22Rv1 (cell line): ENCODE data around the gene TAOK1.

Source experiments
- H3K27ac ChIP-seq: fragments of 450-650 bp; 2 replicates; pipeline ENCODE4 v1.5.1; 2017
- ZFX ChIP-seq: fragments of 450-650 bp; IDR thresholded peaks from 2 replicates; pipeline ENCODE4 v1.6.1; 2017; ENCODE audit warnings: antibody characterized with exemption, borderline replicate concordance
- TF ChIP-seq, protein P1 (sequence below): fragments of 450-650 bp; IDR thresholded peaks from 2 replicates; pipeline ENCODE4 v1.5.1; 2017; ENCODE audit warnings: mild to moderate bottlenecking

TAOK1 gene

DNA sequence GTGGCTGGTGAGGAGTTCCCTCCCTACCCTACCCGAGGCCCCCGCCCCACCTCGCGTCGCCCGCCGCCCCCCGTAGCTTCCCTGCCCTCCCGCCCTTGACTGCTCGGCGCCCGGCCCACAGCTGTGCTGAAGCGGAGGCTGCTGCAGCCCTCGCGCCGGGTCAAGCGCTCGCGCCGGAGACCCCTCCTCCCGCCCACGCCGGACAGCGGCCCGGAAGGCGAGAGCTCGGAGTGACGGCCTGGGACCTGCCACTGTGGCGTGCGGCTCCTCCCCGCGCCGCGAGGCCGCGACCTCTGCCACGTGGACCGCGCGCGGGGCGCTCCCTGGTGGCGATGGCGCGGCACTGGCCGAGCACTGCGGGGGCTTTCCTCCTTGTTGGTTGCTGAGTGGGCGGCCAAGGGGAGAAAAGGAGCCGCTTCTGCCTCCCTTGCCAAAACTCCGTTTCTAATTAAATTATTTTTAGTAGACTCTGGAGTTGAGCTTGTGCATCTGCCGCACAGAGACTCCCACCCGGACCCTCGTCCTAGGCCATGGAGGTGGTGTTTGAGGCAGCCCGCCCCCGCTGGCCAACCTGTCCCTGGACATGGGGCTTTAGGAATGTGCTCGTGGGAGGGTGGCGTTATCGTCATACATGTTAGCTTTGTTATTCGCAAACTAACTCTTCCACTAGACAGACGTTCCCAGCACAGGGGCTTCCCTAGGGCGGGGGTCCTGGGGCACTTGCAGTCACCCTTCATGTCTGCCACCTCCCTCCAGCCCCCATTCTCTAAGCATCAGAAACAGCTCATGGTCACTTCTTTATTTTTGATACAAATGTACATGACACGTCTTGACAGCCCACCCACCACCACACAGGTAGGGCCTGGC, 182.8 kb downstream of the TAOK1 start:
- peak overlapping the region; percentile 60 for H3K27ac ChIP-seq
- no peak for TF ChIP-seq ZFX
- TF ChIP-seq, protein P1, sequence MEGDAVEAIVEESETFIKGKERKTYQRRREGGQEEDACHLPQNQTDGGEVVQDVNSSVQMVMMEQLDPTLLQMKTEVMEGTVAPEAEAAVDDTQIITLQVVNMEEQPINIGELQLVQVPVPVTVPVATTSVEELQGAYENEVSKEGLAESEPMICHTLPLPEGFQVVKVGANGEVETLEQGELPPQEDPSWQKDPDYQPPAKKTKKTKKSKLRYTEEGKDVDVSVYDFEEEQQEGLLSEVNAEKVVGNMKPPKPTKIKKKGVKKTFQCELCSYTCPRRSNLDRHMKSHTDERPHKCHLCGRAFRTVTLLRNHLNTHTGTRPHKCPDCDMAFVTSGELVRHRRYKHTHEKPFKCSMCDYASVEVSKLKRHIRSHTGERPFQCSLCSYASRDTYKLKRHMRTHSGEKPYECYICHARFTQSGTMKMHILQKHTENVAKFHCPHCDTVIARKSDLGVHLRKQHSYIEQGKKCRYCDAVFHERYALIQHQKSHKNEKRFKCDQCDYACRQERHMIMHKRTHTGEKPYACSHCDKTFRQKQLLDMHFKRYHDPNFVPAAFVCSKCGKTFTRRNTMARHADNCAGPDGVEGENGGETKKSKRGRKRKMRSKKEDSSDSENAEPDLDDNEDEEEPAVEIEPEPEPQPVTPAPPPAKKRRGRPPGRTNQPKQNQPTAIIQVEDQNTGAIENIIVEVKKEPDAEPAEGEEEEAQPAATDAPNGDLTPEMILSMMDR: peak; percentile 90

DNA sequence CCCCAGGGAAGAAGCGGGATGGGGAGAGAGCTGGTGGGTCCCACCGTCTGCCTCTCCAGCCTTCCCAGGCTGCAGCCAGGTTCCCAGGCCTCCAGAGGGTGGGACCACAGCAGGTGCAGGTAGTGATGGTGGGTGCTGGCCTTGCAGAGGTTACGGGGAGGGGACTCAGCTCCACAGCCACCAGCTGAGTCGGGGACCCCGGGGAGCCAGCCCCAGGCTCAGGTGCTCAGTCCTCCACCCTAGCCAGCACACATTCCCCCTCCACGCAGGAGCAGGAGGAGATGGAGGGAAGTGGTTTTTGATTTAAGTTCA, 183.4 kb downstream of the TAOK1 start:
- TF ChIP-seq, protein P1: no peak
- TF ChIP-seq ZFX: no peak
- peak overlapping the region; percentile 60 for H3K27ac ChIP-seq

DNA sequence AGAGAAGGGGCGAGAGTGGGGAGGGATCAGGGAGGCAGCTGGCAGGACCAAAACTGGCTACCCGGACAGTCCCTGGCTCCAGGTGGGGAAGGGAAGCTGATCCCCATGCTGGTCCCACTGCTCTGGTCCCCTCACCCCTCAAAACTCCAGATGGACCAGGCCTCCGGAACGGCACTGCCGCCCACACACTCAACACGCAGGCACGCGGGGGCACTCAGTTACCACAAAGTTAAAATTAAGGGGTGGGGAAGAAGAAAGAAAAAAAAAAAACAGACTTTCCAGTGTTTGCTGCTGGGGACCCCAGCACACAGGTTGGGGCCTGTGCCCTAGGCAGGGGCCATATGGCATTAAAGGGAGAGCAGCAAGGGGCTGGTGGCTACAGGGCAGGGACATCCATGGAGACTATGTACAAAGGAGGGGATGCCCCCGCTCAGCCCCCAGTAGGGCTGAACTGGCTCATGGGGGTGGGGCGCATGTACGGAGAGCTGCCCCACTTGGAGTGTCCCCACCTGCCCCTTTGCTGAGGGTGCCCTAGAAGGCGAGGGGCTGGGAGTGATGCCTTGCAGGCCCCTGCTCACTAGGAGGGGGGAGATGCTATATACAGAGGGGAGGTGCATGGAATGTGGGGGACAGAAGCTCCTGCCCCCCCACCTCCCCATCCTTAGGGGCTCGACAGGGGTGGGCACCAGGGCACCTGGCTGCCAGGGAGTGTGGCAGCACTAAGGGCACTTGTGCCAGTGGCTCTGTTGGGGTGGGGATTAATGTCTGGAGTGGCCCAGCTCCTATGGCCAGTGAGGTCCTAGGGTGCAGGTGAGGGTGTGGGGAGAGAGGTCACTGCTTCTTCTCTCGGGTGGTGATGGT, 183.9 kb downstream of the TAOK1 start:
- TF ChIP-seq, protein P1: no peak
- no peak for TF ChIP-seq ZFX
- H3K27ac ChIP-seq: peak overlapping the region; percentile 60

DNA sequence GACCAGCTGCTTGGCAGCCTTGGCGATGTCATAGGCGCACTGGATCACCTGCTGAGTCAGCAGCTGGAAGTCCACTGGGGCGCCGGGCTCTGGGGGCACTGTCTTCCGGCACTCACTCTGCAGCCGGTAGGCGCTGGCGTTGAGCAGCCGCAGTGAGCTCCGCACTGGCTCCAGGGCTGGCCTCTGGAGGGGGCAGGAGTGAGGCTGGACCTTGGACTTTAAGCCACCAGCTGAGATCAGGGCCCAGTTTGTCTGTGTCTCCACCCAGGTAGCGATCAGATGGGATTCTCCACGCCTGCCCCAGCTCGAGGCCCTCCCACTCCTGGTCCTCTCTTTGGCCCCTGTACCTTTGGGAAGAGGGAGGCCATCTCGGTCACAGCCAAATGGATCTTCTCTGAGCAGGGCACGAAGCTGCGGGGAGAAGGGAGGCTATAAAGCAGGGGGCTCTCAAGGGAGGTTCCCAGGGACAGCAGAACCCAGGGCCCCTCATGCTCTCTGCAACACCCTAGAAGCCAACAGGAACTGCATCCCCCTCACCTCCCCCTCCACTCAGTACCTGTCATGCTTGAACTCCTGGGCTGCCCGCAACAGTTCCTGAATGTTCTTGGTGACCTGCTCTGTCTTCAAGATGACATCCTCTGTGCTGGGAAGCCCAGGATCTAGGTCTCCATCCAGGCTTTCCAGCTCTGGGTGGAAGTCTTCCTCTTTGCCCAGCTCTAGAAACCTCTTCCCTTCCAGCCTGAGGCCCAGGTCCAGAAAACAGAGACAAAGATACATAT, 184.8 kb downstream of the TAOK1 start:
- H3K27ac ChIP-seq: peak overlapping the region; percentile 60
- no peak for TF ChIP-seq ZFX
- TF ChIP-seq, protein P1: no peak

DNA sequence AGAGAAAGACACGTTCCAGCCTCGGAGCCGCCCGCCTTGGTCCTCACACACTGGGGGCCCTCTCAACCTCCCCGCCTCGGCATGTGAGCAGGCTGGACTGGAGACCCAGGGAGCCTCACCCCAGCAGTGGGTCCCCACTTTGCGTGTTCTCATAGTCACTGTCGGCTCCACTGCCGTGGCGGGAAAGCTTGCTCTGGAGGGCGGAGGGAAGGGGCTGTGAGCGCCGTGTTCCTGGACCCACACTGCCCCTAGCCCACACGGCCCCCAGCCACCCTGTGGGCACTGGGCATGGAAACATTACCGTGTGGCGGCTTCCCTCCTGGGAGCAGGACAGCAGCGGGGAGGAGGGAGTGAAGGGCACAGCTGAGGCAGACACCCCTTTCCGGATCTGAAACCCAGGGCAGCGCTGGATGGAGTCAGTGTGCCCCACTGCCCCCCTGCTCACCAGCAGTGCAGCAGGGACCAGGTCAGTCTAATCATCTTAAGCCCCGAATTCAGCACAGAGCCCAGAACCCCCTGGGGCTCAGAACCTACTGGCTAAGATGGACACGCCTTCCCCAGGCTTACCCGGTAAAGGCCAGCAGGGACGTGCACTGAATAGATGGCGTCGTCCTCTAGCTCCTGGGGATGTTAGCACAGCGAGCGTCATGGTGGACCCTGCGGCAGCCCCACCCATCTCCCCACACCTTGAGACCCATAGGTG, 185.5 kb downstream of the TAOK1 start:
- TF ChIP-seq, protein P1: no peak
- TF ChIP-seq ZFX: no peak
- H3K27ac ChIP-seq: peak overlapping the region; percentile 60

DNA sequence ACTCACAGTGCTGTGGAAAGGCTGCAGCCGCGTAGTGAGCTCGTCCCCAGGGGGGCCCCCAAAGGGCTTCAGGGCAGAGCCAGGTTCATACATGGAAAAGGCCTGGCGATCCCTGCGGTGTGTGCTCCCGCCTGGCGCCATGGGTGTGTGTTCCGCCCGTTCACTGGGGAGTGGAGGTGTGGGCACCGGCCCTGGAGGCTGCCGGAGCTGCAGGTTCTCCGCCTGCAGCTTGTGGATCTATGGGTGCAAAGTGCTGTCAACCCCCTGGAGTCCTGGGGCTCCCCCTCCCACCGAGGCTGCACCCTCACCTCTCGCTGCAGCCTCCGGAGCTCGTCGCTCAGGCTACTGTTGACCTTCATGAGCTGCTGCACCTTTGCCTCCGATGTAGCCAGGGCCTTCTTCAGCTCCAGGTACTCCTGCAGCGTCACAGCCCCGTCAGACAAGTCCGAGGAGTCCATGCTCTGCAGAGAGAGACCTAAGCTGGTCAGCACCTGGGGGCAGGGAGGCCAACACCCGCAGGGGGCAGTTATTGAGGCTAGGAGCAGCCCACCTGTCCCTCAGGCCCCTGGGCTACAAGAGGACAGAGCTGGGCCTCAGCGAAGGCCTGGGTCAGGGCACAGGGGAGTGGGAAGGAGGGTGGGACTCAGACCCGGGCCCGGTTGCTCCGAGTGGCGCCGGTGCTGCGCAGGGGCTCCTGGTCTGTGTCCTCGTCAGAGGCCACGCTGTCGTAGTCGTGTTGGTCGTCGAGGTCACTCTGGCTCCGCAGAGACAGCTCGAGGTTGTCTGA, 186.2 kb downstream of the TAOK1 start:
- no peak overlapping the region for H3K27ac ChIP-seq
- TF ChIP-seq, protein P1: no peak
- no peak for TF ChIP-seq ZFX
